Ecto neural progenitor cell (in vitro differentiated cells): ENCODE measurements around the gene FOXF1.

Experiments
- DNase-seq: peaks from one replicate; pipeline ENCODE4 v3.0.0-alpha.2; 2018; ENCODE audit warnings: low spot score

The FOXF1 gene

GRCh38 chr16:86510465-86511261 is at the start of gene FOXF1:
FOXF1 (plus strand) TSS chr16:86510527; CDS start chr16:86510570, 43 bp downstream.
- DNase-seq = no peak

- no peak for DNase-seq
Measured at GRCh38 chr16:86461037-86461436, 49.3 kb upstream of the FOXF1 start.

- no peak for DNase-seq
Measured at GRCh38 chr16:86462334-86463084, 47.8 kb upstream of the FOXF1 start.

- DNase-seq = no peak
Measured at GRCh38 chr16:86464044-86464443, 46.3 kb upstream of the FOXF1 start.

GRCh38 chr16:86465434-86465833 is 44.9 kb upstream of the FOXF1 start:
- no peak for DNase-seq

GRCh38 chr16:86466696-86467406 is 43.5 kb upstream of the FOXF1 start:
- DNase-seq = no peak

- DNase-seq = no peak
Measured at GRCh38 chr16:86467490-86467889, 42.8 kb upstream of the FOXF1 start.

GRCh38 chr16:86470964-86471363 is 39.4 kb upstream of the FOXF1 start:
- DNase-seq = no peak

GRCh38 chr16:86471896-86472295 is 38.4 kb upstream of the FOXF1 start:
- no peak for DNase-seq

- no peak for DNase-seq
Measured at GRCh38 chr16:86472366-86472765, 38.0 kb upstream of the FOXF1 start.

- no peak for DNase-seq
Measured at GRCh38 chr16:86476956-86477534, 33.3 kb upstream of the FOXF1 start.

- no peak for DNase-seq
Measured at GRCh38 chr16:86477642-86478041, 32.7 kb upstream of the FOXF1 start.

GRCh38 chr16:86478779-86479178 is 31.5 kb upstream of the FOXF1 start:
- no peak for DNase-seq

- DNase-seq = no peak
Measured at GRCh38 chr16:86479419-86479818, 30.9 kb upstream of the FOXF1 start.

- DNase-seq = no peak
Measured at GRCh38 chr16:86480444-86480843, 29.9 kb upstream of the FOXF1 start.

GRCh38 chr16:86481607-86482006 is 28.7 kb upstream of the FOXF1 start:
- DNase-seq = no peak

- DNase-seq = no peak
Measured at GRCh38 chr16:86484240-86484639, 26.1 kb upstream of the FOXF1 start.

GRCh38 chr16:86485746-86486145 is 24.6 kb upstream of the FOXF1 start:
- DNase-seq = no peak

GRCh38 chr16:86490859-86491639 is 19.3 kb upstream of the FOXF1 start:
- no peak for DNase-seq

- no peak for DNase-seq
Measured at GRCh38 chr16:86491640-86492023, 18.7 kb upstream of the FOXF1 start.

GRCh38 chr16:86492267-86492960 is 17.9 kb upstream of the FOXF1 start:
- no peak for DNase-seq
